Hematopoietic multipotent progenitor cell treated with erythropoietin and hydrocortisone succinate and interleukin-3 and kit ligand, for 17 days (in vitro differentiated cells): ENCODE results near the gene UFD1.
A peak's percentile ranks its signal among the peaks of the same experiment; 100 is the strongest.
"Not testable (repeated sequence)": the region's sequence is repeated elsewhere in the genome, so short reads cannot be mapped to it uniquely, and the experiment has no call there.

Source experiments
- DNase-seq: peaks from one replicate; pipeline ENCODE4 v3.0.0-alpha.2; 2015; ENCODE audit warnings: low spot score

The UFD1 gene

GRCh38 chr22:19448739-19449421 lies 30.1 kb downstream of the UFD1 start:
- no peak for DNase-seq

- no peak for DNase-seq
These were observed 30.9 kb downstream of the UFD1 start for GRCh38 chr22:19448076-19448607.

- DNase-seq, result peak; percentile 87
These were observed 31.5 kb downstream of the UFD1 start, which contains the start of gene C22orf39 for GRCh38 chr22:19447330-19448075. Gene C22orf39 (minus strand): TSS chr22:19447711. CDS start chr22:19447688, 23 bp downstream.

- DNase-seq, result no peak
These were observed 32.2 kb downstream of the UFD1 start for GRCh38 chr22:19446603-19447329.

- not testable (repeated sequence) for DNase-seq
These were observed 33.6 kb downstream of the UFD1 start for GRCh38 chr22:19445279-19445982.

GRCh38 chr22:19443544-19444211 lies 35.3 kb downstream of the UFD1 start:
- DNase-seq, result no peak

GRCh38 chr22:19442166-19442565 lies 36.8 kb downstream of the UFD1 start:
- no peak for DNase-seq

- no peak for DNase-seq
These were observed 38.4 kb downstream of the UFD1 start for GRCh38 chr22:19440411-19441195.

- no peak for DNase-seq
These were observed 40.7 kb downstream of the UFD1 start for GRCh38 chr22:19438298-19438697.

GRCh38 chr22:19436444-19437161 lies 42.4 kb downstream of the UFD1 start:
- not testable (repeated sequence) for DNase-seq

- DNase-seq, result no peak
These were observed 44.0 kb downstream of the UFD1 start for GRCh38 chr22:19434829-19435580.

- no peak for DNase-seq
These were observed 44.6 kb downstream of the UFD1 start for GRCh38 chr22:19434401-19434800.

- DNase-seq, result peak; percentile 88
These were observed 46.7 kb downstream of the UFD1 start, which contains the start of gene MRPL40 for GRCh38 chr22:19432133-19432851. Gene MRPL40 (plus strand): TSS chr22:19432545. CDS start chr22:19432555, 10 bp downstream.

- peak; percentile 81 for DNase-seq
These were observed 47.3 kb downstream of the UFD1 start, which contains the start of gene HIRA for GRCh38 chr22:19431649-19432132. Gene HIRA (minus strand): TSS chr22:19431733. CDS start chr22:19431476, 257 bp downstream.

- DNase-seq, result peak; percentile 60
These were observed 48.0 kb downstream of the UFD1 start for GRCh38 chr22:19430890-19431541.

- peak; percentile 64 for DNase-seq
These were observed 48.8 kb downstream of the UFD1 start for GRCh38 chr22:19429950-19430889.
